ENCODE results near the gene ADGRV1.
"Not testable (repeated sequence)": the region's sequence is repeated elsewhere in the genome, so short reads cannot be mapped to it uniquely, and the experiment has no call there.

Gene ADGRV1

GRCh38 chr5:90962481-90962880, 403.9 kb downstream of the ADGRV1 start:
- no peak for DNase-seq

- no peak for DNase-seq
Measured at GRCh38 chr5:90965110-90965685, 406.6 kb downstream of the ADGRV1 start.

- DNase-seq, result no peak
Measured at GRCh38 chr5:90967443-90967842, 408.8 kb downstream of the ADGRV1 start.

- DNase-seq, result no peak
Measured at GRCh38 chr5:90967851-90968250, 409.3 kb downstream of the ADGRV1 start.

GRCh38 chr5:90968319-90968718, 409.7 kb downstream of the ADGRV1 start:
- no peak for DNase-seq

GRCh38 chr5:90969945-90970344, 411.3 kb downstream of the ADGRV1 start:
- not testable (repeated sequence) for DNase-seq

GRCh38 chr5:90981177-90981576, 422.6 kb downstream of the ADGRV1 start:
- DNase-seq, result no peak

GRCh38 chr5:90981821-90982220, 423.2 kb downstream of the ADGRV1 start:
- DNase-seq, result no peak

- no peak for DNase-seq
Measured at GRCh38 chr5:90982576-90982975, 424.0 kb downstream of the ADGRV1 start.

GRCh38 chr5:90983148-90983547, 424.6 kb downstream of the ADGRV1 start:
- no peak for DNase-seq

- no peak for DNase-seq
Measured at GRCh38 chr5:90983711-90984124, 425.1 kb downstream of the ADGRV1 start.

GRCh38 chr5:90985341-90985740, 426.7 kb downstream of the ADGRV1 start:
- DNase-seq, result no peak

- DNase-seq, result no peak
Measured at GRCh38 chr5:90987726-90988125, 429.1 kb downstream of the ADGRV1 start.

- DNase-seq, result no peak
Measured at GRCh38 chr5:90991201-90991600, 432.6 kb downstream of the ADGRV1 start.

GRCh38 chr5:90994796-90995195, 436.2 kb downstream of the ADGRV1 start:
- DNase-seq, result no peak

- DNase-seq, result no peak
Measured at GRCh38 chr5:90996089-90996488, 437.5 kb downstream of the ADGRV1 start.

- DNase-seq, result no peak
Measured at GRCh38 chr5:90997082-90997481, 438.5 kb downstream of the ADGRV1 start.

- DNase-seq, result no peak
Measured at GRCh38 chr5:91000743-91001142, 442.1 kb downstream of the ADGRV1 start.

GRCh38 chr5:91006713-91007112, 448.1 kb downstream of the ADGRV1 start:
- DNase-seq, result no peak

- DNase-seq, result no peak
Measured at GRCh38 chr5:91007251-91007650, 448.7 kb downstream of the ADGRV1 start.

- no peak for DNase-seq
Measured at GRCh38 chr5:91007780-91008402, 449.3 kb downstream of the ADGRV1 start.

- no peak for DNase-seq
Measured at GRCh38 chr5:91010090-91010489, 451.5 kb downstream of the ADGRV1 start.

GRCh38 chr5:91011029-91011428, 452.4 kb downstream of the ADGRV1 start:
- DNase-seq, result no peak

GRCh38 chr5:91012867-91013266, 454.3 kb downstream of the ADGRV1 start:
- not testable (repeated sequence) for DNase-seq

- no peak for DNase-seq
Measured at GRCh38 chr5:91016322-91016721, 457.7 kb downstream of the ADGRV1 start.
